DMS 273 (cell line): Measurements from ENCODE around the gene EIF3D.

Source experiments
- DNase-seq: peaks from one replicate; lab custom pipeline; 2025; ENCODE audit not compliant: unreplicated experiment; lab: John Stamatoyannopoulos, UW

The EIF3D gene

GRCh38 chr22:36510384-36510783 lies 18.6 kb downstream of the EIF3D start:
- DNase-seq: no peak

GRCh38 chr22:36507518-36508010 lies 21.4 kb downstream of the EIF3D start:
- DNase-seq: no peak

GRCh38 chr22:36506637-36507517 lies 22.1 kb downstream of the EIF3D start, which contains the start of gene FOXRED2:
Gene FOXRED2 (minus strand): TSS chr22:36507040. CDS start chr22:36506422, 618 bp downstream.
- peak; percentile 94 for DNase-seq

- no peak for DNase-seq
Observed at GRCh38 chr22:36505998-36506635, 22.8 kb downstream of the EIF3D start.

- DNase-seq: peak; percentile 35
Observed at GRCh38 chr22:36497910-36498665, 30.9 kb downstream of the EIF3D start.

- DNase-seq: no peak
Observed at GRCh38 chr22:36493690-36494110, 35.3 kb downstream of the EIF3D start.

GRCh38 chr22:36492109-36492508 lies 36.9 kb downstream of the EIF3D start:
- DNase-seq: peak; percentile 64

GRCh38 chr22:36491155-36491554 lies 37.8 kb downstream of the EIF3D start:
- no peak for DNase-seq

- peak; percentile 60 for DNase-seq
Observed at GRCh38 chr22:36486619-36487384, 42.2 kb downstream of the EIF3D start.

- DNase-seq: peak; percentile 97
Observed at GRCh38 chr22:36481393-36482168, 47.4 kb downstream of the EIF3D start, which contains the start of gene TXN2. Gene TXN2 (minus strand): TSS chr22:36481640. CDS start chr22:36480837, 803 bp downstream.

GRCh38 chr22:36480941-36481392 lies 48.0 kb downstream of the EIF3D start:
- DNase-seq: no peak

GRCh38 chr22:36478966-36479365 lies 50.0 kb downstream of the EIF3D start:
- no peak for DNase-seq

- no peak for DNase-seq
Observed at GRCh38 chr22:36475341-36475740, 53.6 kb downstream of the EIF3D start.

GRCh38 chr22:36472689-36473088 lies 56.3 kb downstream of the EIF3D start:
- DNase-seq: no peak

- no peak for DNase-seq
Observed at GRCh38 chr22:36471341-36471821, 57.6 kb downstream of the EIF3D start.

GRCh38 chr22:36470994-36471331 lies 58.0 kb downstream of the EIF3D start:
- no peak for DNase-seq

GRCh38 chr22:36470162-36470993 lies 58.6 kb downstream of the EIF3D start:
- peak; percentile 87 for DNase-seq

GRCh38 chr22:36469094-36469710 lies 59.8 kb downstream of the EIF3D start:
- DNase-seq: peak; percentile 19
